Measurements from ENCODE around the gene HRCT1. TPM values are rescaled to one million over a fixed set of nuclear protein-coding genes. Genes with fewer than 3 reads are reported as not detected.

Gene HRCT1
- 2.0 and 3.6 TPM in 2 replicates for total RNA-seq (2021)
- percentile 34 among the genes with signal in this experiment for Bru-seq, nascent RNA
- percentile 47 among the genes with signal in this experiment for BruChase-seq, experiment 1, labeled RNA remaining after a 2-hour chase
- BruChase-seq, experiment 2, labeled RNA remaining after a 6-hour chase = percentile 27 among the genes with signal in this experiment
- long read RNA-seq, partial matches to known transcripts = 0 of 2 reads
- long read RNA-seq, other reads (novel, unspliced or antisense) = 0 of 2 reads

- no peaks in the 10 kb centered on the region for H3K36me3 ChIP-seq (ENCODE audit: low read depth)
- no TSS peak for BruUV-seq (replicated peaks)
- DNase-seq = peak; percentile 85 to 86
- intact Hi-C loops (cut with micrococcal nuclease; ENCODE audit: unreplicated experiment) = loop anchor here (2.0 to 5.0 kb wide), 3 partner anchors 43 to 249 kb away; partner anchors contain the start of genes CCDC107, FAM221B, RMRP and TMEM8B
- H3K9me2 ChIP-seq (ENCODE audit: insufficient read depth) = no peaks in the 10 kb centered on the region
- no peaks in the 10 kb centered on the region for H3K9me3 ChIP-seq (ENCODE audit: insufficient read depth, low read depth)
- no peaks in the 10 kb centered on the region for H3K27me3 ChIP-seq (ENCODE audit: insufficient read depth, low read depth)
- ChIA-PET POLR2A (ENCODE audit: unreplicated experiment) (interaction anchor here (0.5 to 0.6 kb wide), 3 partner anchors 40 to 494 kb away, joined by 3 to 6 read pairs (median 3); no protein-coding TSS in a partner anchor), CTCF (interaction anchor here (1.2 kb wide), 1 partner anchor 24 kb away, joined by 4 read pairs; no protein-coding TSS in a partner anchor)
- peak within 1 kb of the TSS; percentile 95 for H3K27ac ChIP-seq
- H4K20me1 ChIP-seq (ENCODE audit: insufficient read depth) = no peaks in the 10 kb centered on the region
- no peaks in the 10 kb centered on the region for H3K79me2 ChIP-seq (ENCODE audit: low read depth)
- no peak within 1 kb of the TSS for H2AFZ ChIP-seq
- H3K4me3 ChIP-seq = no peak within 1 kb of the TSS
- H3K4me1 ChIP-seq (replicated peaks; ENCODE audit: insufficient read depth) = peaks cover 68% of the 10 kb centered on the region
- H3F3A ChIP-seq (ENCODE audit: insufficient read depth, low read depth) = peaks cover 34% of the 10 kb centered on the region
- peak within 1 kb of the TSS; percentile 78 for H3K4me2 ChIP-seq
- TF ChIP-seq EZH2 (IDR thresholded peaks at IDR 0.05; ENCODE audit: low read depth) (no peak), CTCF (conservative IDR thresholded peaks at IDR 0.05) (no peak)
Observed at GRCh38 chr9:35905912-35906679, at the start of gene HRCT1. Gene HRCT1, plus strand, starts transcription at chr9:35906202. Its CDS starts 86 bp downstream, at chr9:35906288.

DNA sequence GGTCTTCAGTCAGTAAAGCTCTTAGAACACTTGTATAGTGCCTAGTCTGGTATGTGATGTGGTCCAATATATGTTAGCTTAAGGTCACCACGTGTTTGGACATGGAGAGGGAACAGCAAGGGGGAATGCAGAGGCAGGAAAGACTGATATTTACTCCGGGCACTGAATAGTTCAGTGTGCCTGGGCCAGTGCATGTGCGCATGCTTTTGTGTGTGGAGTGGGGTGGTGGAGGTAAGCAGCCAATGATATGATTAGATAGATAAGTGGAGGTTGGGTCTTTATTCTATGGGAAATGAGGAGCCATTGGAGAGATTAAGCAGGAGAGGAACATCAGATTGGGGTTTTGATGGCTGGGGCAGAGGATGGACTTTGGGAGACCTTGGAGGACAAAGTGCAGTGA, 49.8 kb upstream of the HRCT1 start:
- Histone ChIP-seq H3K27me3 (ENCODE audit: insufficient read depth, low read depth) (0 out of 2 replicates have a peak, but pooled peaks cover 7% of the 10 kb centered on the region), H3K9me3 (ENCODE audit: insufficient read depth, low read depth) (no peaks in the 10 kb centered on the region), H3K4me2 (no peak overlapping the region), H3K9me2 (ENCODE audit: insufficient read depth) (no peaks in the 10 kb centered on the region), H4K20me1 (ENCODE audit: insufficient read depth) (no peaks in the 10 kb centered on the region), H3F3A (ENCODE audit: insufficient read depth, low read depth) (no peaks in the 10 kb centered on the region), H2AFZ (no peak overlapping the region), H3K79me2 (ENCODE audit: low read depth) (no peaks in the 10 kb centered on the region), H3K4me1 (replicated peaks; ENCODE audit: insufficient read depth) (no peaks in the 10 kb centered on the region), H3K36me3 (ENCODE audit: low read depth) (no peaks in the 10 kb centered on the region), H3K27ac (no peak overlapping the region), H3K4me3 (no peak overlapping the region)
- ChIA-PET CTCF (no interaction called here), POLR2A (ENCODE audit: unreplicated experiment) (no interaction called here)
- intact Hi-C loops (cut with micrococcal nuclease; ENCODE audit: unreplicated experiment) = no loop called here
- TF ChIP-seq CTCF (conservative IDR thresholded peaks at IDR 0.05) = no peak
- no peak for TF ChIP-seq EZH2 (IDR thresholded peaks at IDR 0.05; ENCODE audit: low read depth)
- no peak for DNase-seq
- no TSS peak for BruUV-seq (replicated peaks)

GRCh38 chr9:35856882-35857281, 49.1 kb upstream of the HRCT1 start:
- Histone ChIP-seq H3F3A (ENCODE audit: insufficient read depth, low read depth) (no peaks in the 10 kb centered on the region), H3K27ac (no peak overlapping the region), H4K20me1 (ENCODE audit: insufficient read depth) (no peaks in the 10 kb centered on the region), H3K27me3 (ENCODE audit: insufficient read depth, low read depth) (0 out of 2 replicates have a peak, but pooled peaks cover 7% of the 10 kb centered on the region), H2AFZ (no peak overlapping the region), H3K9me2 (ENCODE audit: insufficient read depth) (no peaks in the 10 kb centered on the region), H3K36me3 (ENCODE audit: low read depth) (no peaks in the 10 kb centered on the region), H3K4me3 (no peak overlapping the region), H3K9me3 (ENCODE audit: insufficient read depth, low read depth) (no peaks in the 10 kb centered on the region), H3K4me1 (replicated peaks; ENCODE audit: insufficient read depth) (no peaks in the 10 kb centered on the region), H3K4me2 (no peak overlapping the region), H3K79me2 (ENCODE audit: low read depth) (no peaks in the 10 kb centered on the region)
- TF ChIP-seq EZH2 (IDR thresholded peaks at IDR 0.05; ENCODE audit: low read depth) (no peak), CTCF (conservative IDR thresholded peaks at IDR 0.05) (no peak)
- intact Hi-C loops (cut with micrococcal nuclease; ENCODE audit: unreplicated experiment) = no loop called here
- ChIA-PET CTCF (no interaction called here), POLR2A (ENCODE audit: unreplicated experiment) (no interaction called here)
- BruUV-seq (replicated peaks) = no TSS peak
- DNase-seq = no peak

Data from PC-9 (cell line).